Measurements from ENCODE around the gene S100A1.

S100A1 gene

GRCh38 chr1:153608089-153608682, 20.0 kb upstream of the S100A1 start:
- no peak overlapping the region for H3K4me3 ChIP-seq (ENCODE audit: low read length, poor library complexity, severe bottlenecking)
- H3K4me1 ChIP-seq (ENCODE audit: insufficient read depth, low read length, poor library complexity, severe bottlenecking) = no peaks in the 10 kb centered on the region
- no peaks in the 10 kb centered on the region for H3F3A ChIP-seq (ENCODE audit: low read depth)

DNA sequence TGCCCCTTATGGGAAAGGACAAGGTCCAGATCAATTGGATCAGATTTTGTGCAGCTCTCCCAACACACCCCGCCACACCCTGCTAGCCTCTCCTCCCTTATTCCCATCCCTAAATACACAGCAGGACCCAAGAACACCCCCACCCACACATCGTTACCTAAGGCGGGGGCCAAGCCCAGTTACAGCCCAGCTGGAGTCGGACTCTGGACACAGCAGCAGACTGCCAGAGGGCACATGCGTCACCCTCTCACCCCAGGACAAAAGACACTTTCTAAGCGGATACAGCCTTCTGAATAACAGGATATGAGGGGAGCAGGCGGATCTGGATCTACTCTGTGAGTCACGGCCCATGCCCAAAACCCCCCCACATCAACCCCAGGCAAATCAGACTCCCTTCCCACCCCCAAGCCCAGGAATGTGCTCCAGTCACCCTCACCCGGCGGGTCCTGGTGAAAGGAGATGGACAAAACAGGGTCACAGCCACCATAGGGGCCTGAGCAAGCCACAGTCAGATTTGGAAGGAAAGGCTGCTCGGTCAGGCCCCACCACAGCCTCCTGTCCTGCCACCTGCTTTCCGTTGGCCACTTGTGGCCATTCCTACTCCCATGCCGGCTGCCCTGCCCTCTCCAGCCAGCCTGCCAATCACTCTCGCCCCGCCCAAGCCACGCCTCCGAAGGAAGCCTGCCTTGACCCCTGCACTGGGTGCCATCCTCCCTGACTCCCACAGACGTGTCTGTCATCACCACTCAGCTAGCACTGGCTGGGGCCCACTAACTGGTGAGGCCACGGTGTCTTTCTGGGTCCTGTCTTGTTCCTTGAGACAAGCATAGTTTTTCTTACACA, 19.3 kb upstream of the S100A1 start:
- TF ChIP-seq, protein P1, sequence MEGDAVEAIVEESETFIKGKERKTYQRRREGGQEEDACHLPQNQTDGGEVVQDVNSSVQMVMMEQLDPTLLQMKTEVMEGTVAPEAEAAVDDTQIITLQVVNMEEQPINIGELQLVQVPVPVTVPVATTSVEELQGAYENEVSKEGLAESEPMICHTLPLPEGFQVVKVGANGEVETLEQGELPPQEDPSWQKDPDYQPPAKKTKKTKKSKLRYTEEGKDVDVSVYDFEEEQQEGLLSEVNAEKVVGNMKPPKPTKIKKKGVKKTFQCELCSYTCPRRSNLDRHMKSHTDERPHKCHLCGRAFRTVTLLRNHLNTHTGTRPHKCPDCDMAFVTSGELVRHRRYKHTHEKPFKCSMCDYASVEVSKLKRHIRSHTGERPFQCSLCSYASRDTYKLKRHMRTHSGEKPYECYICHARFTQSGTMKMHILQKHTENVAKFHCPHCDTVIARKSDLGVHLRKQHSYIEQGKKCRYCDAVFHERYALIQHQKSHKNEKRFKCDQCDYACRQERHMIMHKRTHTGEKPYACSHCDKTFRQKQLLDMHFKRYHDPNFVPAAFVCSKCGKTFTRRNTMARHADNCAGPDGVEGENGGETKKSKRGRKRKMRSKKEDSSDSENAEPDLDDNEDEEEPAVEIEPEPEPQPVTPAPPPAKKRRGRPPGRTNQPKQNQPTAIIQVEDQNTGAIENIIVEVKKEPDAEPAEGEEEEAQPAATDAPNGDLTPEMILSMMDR (conservative IDR thresholded peaks at IDR 0.05; ENCODE audit: low read length) = no peak
- H3K9ac ChIP-seq (ENCODE audit: low read depth, low read length, poor library complexity, severe bottlenecking) = no peak overlapping the region
- H3F3A ChIP-seq (ENCODE audit: low read depth) = no peaks in the 10 kb centered on the region
- no peaks in the 10 kb centered on the region for H3K27me3 ChIP-seq (ENCODE audit: insufficient read depth, low read length, poor library complexity, severe bottlenecking)
- no peaks in the 10 kb centered on the region for H3K79me2 ChIP-seq (ENCODE audit: insufficient read depth, low read length)
- H3K9me3 ChIP-seq (ENCODE audit: insufficient read depth, low read depth, low read length) = no peaks in the 10 kb centered on the region
- H3K4me1 ChIP-seq (ENCODE audit: insufficient read depth, low read length, poor library complexity, severe bottlenecking) = no peaks in the 10 kb centered on the region
- H3K9me2 ChIP-seq (replicated peaks; ENCODE audit: low read depth, low read length) = no peaks in the 10 kb centered on the region
- no peaks in the 10 kb centered on the region for H3K36me3 ChIP-seq (ENCODE audit: insufficient read depth, low read length)
- no peak overlapping the region for H2AFZ ChIP-seq (ENCODE audit: low read length)
- H4K20me1 ChIP-seq (ENCODE audit: insufficient read depth, low read length, poor library complexity, severe bottlenecking) = no peaks in the 10 kb centered on the region
- no peak overlapping the region for H3K4me2 ChIP-seq (ENCODE audit: low read depth, low read length, poor library complexity, severe bottlenecking)
- H3K4me3 ChIP-seq (ENCODE audit: low read length, poor library complexity, severe bottlenecking) = no peak overlapping the region

More at GRCh38 chr1:153608089-153608682, 20.0 kb upstream of the S100A1 start:
- H3K27me3 ChIP-seq (ENCODE audit: insufficient read depth, low read length, poor library complexity, severe bottlenecking) = no peaks in the 10 kb centered on the region
- no peak overlapping the region for H3K9ac ChIP-seq (ENCODE audit: low read depth, low read length, poor library complexity, severe bottlenecking)
- TF ChIP-seq, protein P1 (conservative IDR thresholded peaks at IDR 0.05; ENCODE audit: low read length) = no peak
- no peak for TF ChIP-seq EZH2phosphoT487 (IDR thresholded peaks at IDR 0.05; ENCODE audit: borderline replicate concordance)
- no peak overlapping the region for H2AFZ ChIP-seq (ENCODE audit: low read length)
- H3K9me3 ChIP-seq (ENCODE audit: insufficient read depth, low read depth, low read length) = no peaks in the 10 kb centered on the region
- no peaks in the 10 kb centered on the region for H4K20me1 ChIP-seq (ENCODE audit: insufficient read depth, low read length, poor library complexity, severe bottlenecking)
- no peaks in the 10 kb centered on the region for H3K79me2 ChIP-seq (ENCODE audit: insufficient read depth, low read length)
- H3K36me3 ChIP-seq (ENCODE audit: insufficient read depth, low read length) = no peaks in the 10 kb centered on the region
- no peak overlapping the region for H3K4me2 ChIP-seq (ENCODE audit: low read depth, low read length, poor library complexity, severe bottlenecking)
- H3K9me2 ChIP-seq (replicated peaks; ENCODE audit: low read depth, low read length) = no peaks in the 10 kb centered on the region

DNA sequence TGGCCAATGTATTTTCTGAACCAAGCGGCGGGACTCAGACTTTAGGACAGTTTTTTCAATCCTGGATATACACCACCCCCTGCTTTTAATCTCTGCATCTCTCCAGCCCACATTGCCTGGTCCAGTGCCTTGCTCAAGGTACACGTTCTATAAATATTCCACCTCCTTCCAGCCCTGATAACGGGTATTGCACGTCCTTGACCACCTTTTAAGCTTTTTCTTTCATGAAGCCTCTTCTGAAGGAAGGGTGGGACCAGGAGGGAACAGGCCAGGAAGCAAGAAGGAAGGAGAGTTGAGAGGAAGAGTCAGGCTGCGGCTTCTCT, 18.7 kb upstream of the S100A1 start:
- Histone ChIP-seq H3K4me3 (ENCODE audit: low read length, poor library complexity, severe bottlenecking) (no peak overlapping the region), H3K9me3 (ENCODE audit: insufficient read depth, low read depth, low read length) (no peaks in the 10 kb centered on the region), H3K9ac (ENCODE audit: low read depth, low read length, poor library complexity, severe bottlenecking) (no peak overlapping the region), H2AFZ (ENCODE audit: low read length) (no peak overlapping the region), H3K27me3 (ENCODE audit: insufficient read depth, low read length, poor library complexity, severe bottlenecking) (no peaks in the 10 kb centered on the region), H3K9me2 (replicated peaks; ENCODE audit: low read depth, low read length) (no peaks in the 10 kb centered on the region), H4K20me1 (ENCODE audit: insufficient read depth, low read length, poor library complexity, severe bottlenecking) (no peaks in the 10 kb centered on the region), H3K79me2 (ENCODE audit: insufficient read depth, low read length) (no peaks in the 10 kb centered on the region), H3K4me1 (ENCODE audit: insufficient read depth, low read length, poor library complexity, severe bottlenecking) (no peaks in the 10 kb centered on the region), H3F3A (ENCODE audit: low read depth) (no peaks in the 10 kb centered on the region), H3K36me3 (ENCODE audit: insufficient read depth, low read length) (no peaks in the 10 kb centered on the region), H3K4me2 (ENCODE audit: low read depth, low read length, poor library complexity, severe bottlenecking) (no peak overlapping the region)
- no peak for TF ChIP-seq EZH2phosphoT487 (IDR thresholded peaks at IDR 0.05; ENCODE audit: borderline replicate concordance)
- TF ChIP-seq, protein P1 (conservative IDR thresholded peaks at IDR 0.05; ENCODE audit: low read length) = no peak

All from Loucy (cell line).